Fibroblast of pulmonary artery (primary cell): ENCODE measurements around the gene HP.

ENCODE experiments used
- DNase-seq: peaks from one replicate; pipeline ENCODE4 v3.0.0-alpha.2; 2010; ENCODE audit warnings: low read depth
- H3K4me3 ChIP-seq: replicated peaks from 2 replicates; pipeline ENCODE4 v1.5.1; 2011; ENCODE audit warnings: low read depth, mild to moderate bottlenecking, control low read depth, low read length, moderate library complexity
- TF ChIP-seq, protein P1 (sequence below): IDR thresholded peaks from 2 replicates; pipeline ENCODE4 v1.5.1; 2011; ENCODE audit warnings: mild to moderate bottlenecking, control low read depth, low read length, inconsistent platforms; ENCODE audit errors: missing control alignments

Gene HP

DNA sequence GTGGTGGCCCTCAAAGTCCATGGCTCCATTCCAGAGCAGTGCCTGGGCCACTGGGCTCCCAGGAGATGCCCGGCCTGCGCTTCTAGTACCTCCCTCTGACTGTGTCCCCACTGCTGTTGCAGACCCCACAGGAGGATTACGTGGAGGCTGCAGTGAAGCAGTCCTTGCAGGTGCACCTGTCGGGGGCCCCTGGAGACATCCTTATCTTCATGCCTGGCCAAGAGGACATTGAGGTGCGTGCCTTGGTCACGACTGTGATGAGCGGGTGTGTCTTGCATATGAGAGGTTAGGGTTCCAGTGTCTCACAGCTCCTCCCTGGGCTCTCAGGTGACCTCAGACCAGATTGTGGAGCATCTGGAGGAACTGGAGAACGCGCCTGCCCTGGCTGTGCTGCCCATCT is 50.6 kb downstream of the HP start:
- no peak overlapping the region for H3K4me3 ChIP-seq
- DNase-seq = no peak
- TF ChIP-seq, protein P1, sequence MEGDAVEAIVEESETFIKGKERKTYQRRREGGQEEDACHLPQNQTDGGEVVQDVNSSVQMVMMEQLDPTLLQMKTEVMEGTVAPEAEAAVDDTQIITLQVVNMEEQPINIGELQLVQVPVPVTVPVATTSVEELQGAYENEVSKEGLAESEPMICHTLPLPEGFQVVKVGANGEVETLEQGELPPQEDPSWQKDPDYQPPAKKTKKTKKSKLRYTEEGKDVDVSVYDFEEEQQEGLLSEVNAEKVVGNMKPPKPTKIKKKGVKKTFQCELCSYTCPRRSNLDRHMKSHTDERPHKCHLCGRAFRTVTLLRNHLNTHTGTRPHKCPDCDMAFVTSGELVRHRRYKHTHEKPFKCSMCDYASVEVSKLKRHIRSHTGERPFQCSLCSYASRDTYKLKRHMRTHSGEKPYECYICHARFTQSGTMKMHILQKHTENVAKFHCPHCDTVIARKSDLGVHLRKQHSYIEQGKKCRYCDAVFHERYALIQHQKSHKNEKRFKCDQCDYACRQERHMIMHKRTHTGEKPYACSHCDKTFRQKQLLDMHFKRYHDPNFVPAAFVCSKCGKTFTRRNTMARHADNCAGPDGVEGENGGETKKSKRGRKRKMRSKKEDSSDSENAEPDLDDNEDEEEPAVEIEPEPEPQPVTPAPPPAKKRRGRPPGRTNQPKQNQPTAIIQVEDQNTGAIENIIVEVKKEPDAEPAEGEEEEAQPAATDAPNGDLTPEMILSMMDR = no peak

GRCh38 chr16:72105978-72106377 is 51.7 kb downstream of the HP start:
- TF ChIP-seq, protein P1 = no peak
- no peak overlapping the region for H3K4me3 ChIP-seq
- DNase-seq = no peak

GRCh38 chr16:72107371-72107770 is 53.1 kb downstream of the HP start:
- H3K4me3 ChIP-seq = no peak overlapping the region
- TF ChIP-seq, protein P1 = no peak
- DNase-seq = no peak

- TF ChIP-seq, protein P1 = no peak
- no peak for DNase-seq
Observed at GRCh38 chr16:72108353-72109102, 54.2 kb downstream of the HP start.

DNA sequence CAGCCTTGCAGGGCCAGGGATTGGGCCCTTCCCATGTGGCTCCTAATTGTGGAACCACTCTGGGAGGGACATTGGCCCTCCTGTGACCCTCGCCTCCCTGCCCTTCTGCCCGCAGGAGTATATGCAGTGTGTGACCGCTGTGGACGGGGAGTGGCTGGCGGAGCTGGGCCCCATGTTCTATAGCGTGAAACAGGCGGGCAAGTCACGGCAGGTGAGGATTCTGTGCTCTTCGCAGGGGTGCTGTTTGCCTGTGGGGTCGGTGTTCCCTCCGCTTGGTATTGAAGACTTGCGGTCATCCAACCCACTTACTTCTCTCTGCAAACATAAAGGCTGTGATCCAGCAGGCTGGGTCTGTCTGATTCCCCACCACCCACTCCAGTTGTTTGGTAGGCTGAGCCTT is 55.0 kb downstream of the HP start:
- TF ChIP-seq, protein P1 = no peak
- no peak for DNase-seq
- H3K4me3 ChIP-seq = no peak overlapping the region

More at GRCh38 chr16:72108353-72109102, 54.2 kb downstream of the HP start:
- H3K4me3 ChIP-seq = no peak overlapping the region

- H3K4me3 ChIP-seq = no peak overlapping the region
- TF ChIP-seq, protein P1 = no peak
- no peak for DNase-seq
Observed at GRCh38 chr16:72109966-72110530, 55.7 kb downstream of the HP start.
